Neutrophil (primary cell): Measurements from ENCODE around the gene MAN1A2.
"Not testable (repeated sequence)": the region's sequence is repeated elsewhere in the genome, so short reads cannot be mapped to it uniquely, and the experiment has no call there.

Experiments used
- H3K27ac ChIP-seq: fragments of 200-600 bp; sonication (generic); 2 replicates; pipeline ENCODE4 v1.5.1; 2016; ENCODE audit warnings: mild to moderate bottlenecking, moderate library complexity
- H3K27me3 ChIP-seq: fragments of 200-600 bp; sonication (generic); 2 replicates; pipeline ENCODE4 v1.6.0; 2016; ENCODE audit warnings: mild to moderate bottlenecking
- H3K36me3 ChIP-seq: fragments of 200-600 bp; sonication (generic); 2 replicates; pipeline ENCODE4 v1.5.1; 2017
- H3K4me1 ChIP-seq, 2 experiments: fragments of 200-600 bp in 1 of 2; sonication (generic) in 1 of 2; 1 replicate in 1 of 2; 2 replicates in 1 of 2; pipeline versions ENCODE4 v1.5.1 to v1.6.1; 2013 to 2016; ENCODE audit warnings: low read depth in 1 of 2, low read length in 1 of 2, mild to moderate bottlenecking in 1 of 2, moderate library complexity in 1 of 2; ENCODE audit not compliant: control insufficient read depth in 1 of 2, insufficient read depth in 1 of 2
- H3K4me3 ChIP-seq, 2 experiments: fragments of 200-600 bp in 1 of 2; sonication (generic) in 1 of 2; 1 replicate in 1 of 2; 2 replicates in 1 of 2; pipeline ENCODE4 v1.5.1; 2013 to 2016; ENCODE audit warnings: low read depth in 1 of 2, low read length in 1 of 2, mild to moderate bottlenecking in 1 of 2, moderate library complexity in 1 of 2
- H3K9me3 ChIP-seq: fragments of 200-600 bp; sonication (generic); 2 replicates; pipeline ENCODE4 v1.5.1; 2016
- CTCF ChIP-seq: fragments of 200-600 bp; sonication (generic); IDR thresholded peaks from 2 replicates; pipeline ENCODE4 v1.5.1; 2016; ENCODE audit warnings: antibody characterized with exemption

Gene MAN1A2

GRCh38 chr1:117466761-117467160 is 99.5 kb downstream of the MAN1A2 start:
- Histone ChIP-seq H3K36me3 (peaks cover 5% of the 10 kb centered on the region), H3K4me1 (no peaks in the 10 kb centered on the region), H3K9me3 (no peaks in the 10 kb centered on the region), H3K27ac (no peak overlapping the region), H3K4me3 (no peak overlapping the region), H3K27me3 (no peaks in the 10 kb centered on the region)
- no peak for TF ChIP-seq CTCF

- TF ChIP-seq CTCF: no peak
- Histone ChIP-seq H3K9me3 (no peaks in the 10 kb centered on the region), H3K27me3 (no peaks in the 10 kb centered on the region), H3K4me1 (no peaks in the 10 kb centered on the region), H3K36me3 (peaks cover 5% of the 10 kb centered on the region), H3K4me3 (no peak overlapping the region), H3K27ac (no peak overlapping the region)
Measured at GRCh38 chr1:117467336-117467735, 100.1 kb downstream of the MAN1A2 start.

- no peak for TF ChIP-seq CTCF
- H3K27ac ChIP-seq: no peak overlapping the region
- H3K4me1 ChIP-seq: no peaks in the 10 kb centered on the region
- H3K9me3 ChIP-seq: no peaks in the 10 kb centered on the region
- no peaks in the 10 kb centered on the region for H3K27me3 ChIP-seq
- H3K36me3 ChIP-seq: no peaks in the 10 kb centered on the region
- no peak overlapping the region for H3K4me3 ChIP-seq
Measured at GRCh38 chr1:117473063-117473462, 105.8 kb downstream of the MAN1A2 start.

- H3K4me3 ChIP-seq, H3K4me1 ChIP-seq, H3K27me3 ChIP-seq, H3K9me3 ChIP-seq, H3K36me3 ChIP-seq, H3K27ac ChIP-seq: not testable (repeated sequence)
Measured at GRCh38 chr1:117475495-117475894, 108.2 kb downstream of the MAN1A2 start.

- TF ChIP-seq CTCF: no peak
- Histone ChIP-seq H3K9me3 (no peaks in the 10 kb centered on the region), H3K4me1 (no peaks in the 10 kb centered on the region), H3K27ac (no peak overlapping the region), H3K27me3 (no peaks in the 10 kb centered on the region), H3K36me3 (no peaks in the 10 kb centered on the region), H3K4me3 (no peak overlapping the region)
Measured at GRCh38 chr1:117479086-117479485, 111.8 kb downstream of the MAN1A2 start.

GRCh38 chr1:117481410-117481809 is 114.2 kb downstream of the MAN1A2 start:
- Histone ChIP-seq H3K27me3 (no peaks in the 10 kb centered on the region), H3K9me3 (no peaks in the 10 kb centered on the region), H3K4me1 (no peaks in the 10 kb centered on the region), H3K27ac (no peak overlapping the region), H3K36me3 (no peaks in the 10 kb centered on the region), H3K4me3 (no peak overlapping the region)
- no peak for TF ChIP-seq CTCF
